Naive thymus-derived CD4-positive, alpha-beta T cell (primary cell): Measurements from ENCODE around the gene NT5DC4. TPM values are rescaled to one million over a fixed set of nuclear protein-coding genes. Genes with fewer than 3 reads are reported as not detected.

ENCODE experiments used
- ATAC-seq: fragments of 150-1000 bp; cut with Tn5 transposase; 2 replicates; pipeline ENCODE4 v1.10.0; 2021; ENCODE audit warnings: mild to moderate bottlenecking, moderate library complexity
- CTCF ChIA-PET: fragments of 350-600 bp; sonication (Branson Sonifier 250); formaldehyde crosslinking; loops from one replicate; lab custom pipeline; 2021; ENCODE audit warnings: antibody characterized with exemption; lab: Charles Lee
- POLR2A ChIA-PET: fragments of 350-600 bp; sonication (Branson Sonifier 250); formaldehyde crosslinking; loops from one replicate; lab custom pipeline; 2021; ENCODE audit warnings: antibody characterized with exemption, inconsistent platforms; lab: Charles Lee
- DNase-seq, 9 donors: peaks; one replicate each; pipeline versions ENCODE4 v3.0.0 to v3.0.0-alpha.2; 2020 to 2022; ENCODE audit warnings: mixed read lengths in 1 of 9
- H3K27ac ChIP-seq: one replicate; pipeline ENCODE4 v1.7.0; 2013; ENCODE audit warnings: mild to moderate bottlenecking, low read depth, low read length, moderate library complexity
- H3K27me3 ChIP-seq, 2 donors: one replicate each; pipeline ENCODE4 v1.7.0; 2013; ENCODE audit warnings: low read length in 2 of 2, mild to moderate bottlenecking in 2 of 2, moderate library complexity in 2 of 2; ENCODE audit not compliant: control insufficient read depth in 2 of 2, insufficient read depth in 2 of 2
- H3K36me3 ChIP-seq, 3 experiments: 1 replicate in 2 of 3; 2 replicates in 1 of 3; pipeline ENCODE4 v1.7.0; 2013; ENCODE audit warnings: low read length in 3 of 3, mild to moderate bottlenecking in 3 of 3, moderate library complexity in 1 of 3; ENCODE audit not compliant: insufficient read depth in 3 of 3, control insufficient read depth in 2 of 3
- H3K4me1 ChIP-seq, 2 donors: one replicate each; pipeline ENCODE4 v1.7.0; 2013; ENCODE audit warnings: low read length in 2 of 2, mild to moderate bottlenecking in 2 of 2, moderate library complexity in 1 of 2; ENCODE audit not compliant: control insufficient read depth in 2 of 2, insufficient read depth in 2 of 2
- H3K4me3 ChIP-seq: 2 replicates; pipeline ENCODE4 v1.7.0; 2013; ENCODE audit warnings: mild to moderate bottlenecking, low read length
- H3K9me3 ChIP-seq, 3 experiments: 1 replicate in 2 of 3; 2 replicates in 1 of 3; pipeline ENCODE4 v1.7.0; 2013; ENCODE audit warnings: low read length in 3 of 3; ENCODE audit not compliant: control insufficient read depth in 2 of 3
- H3K27ac Mint-ChIP-seq, 9 donors: one replicate each; pipeline ENCODE4 v1.8.0; 2020 to 2022; ENCODE audit warnings: mixed read lengths in 9 of 9, mild to moderate bottlenecking in 8 of 9, moderate library complexity in 5 of 9, inconsistent platforms in 2 of 9
- H3K27me3 Mint-ChIP-seq, 5 donors: one replicate each; pipeline ENCODE4 v1.8.0; 2021 to 2022; ENCODE audit warnings: mixed read lengths in 5 of 5, mild to moderate bottlenecking in 1 of 5
- H3K36me3 Mint-ChIP-seq, 5 donors: one replicate each; pipeline ENCODE4 v1.8.0; 2020 to 2022; ENCODE audit warnings: mixed read lengths in 5 of 5, mild to moderate bottlenecking in 3 of 5, inconsistent platforms in 1 of 5
- H3K4me1 Mint-ChIP-seq, 7 donors: one replicate each; pipeline ENCODE4 v1.8.0; 2020 to 2022; ENCODE audit warnings: mixed read lengths in 7 of 7, mild to moderate bottlenecking in 3 of 7, inconsistent platforms in 1 of 7
- H3K4me3 Mint-ChIP-seq, 10 donors: one replicate each; pipeline ENCODE4 v1.8.0; 2020 to 2022; ENCODE audit warnings: mild to moderate bottlenecking in 10 of 10, mixed read lengths in 10 of 10, moderate library complexity in 6 of 10, inconsistent platforms in 2 of 10
- H3K9me3 Mint-ChIP-seq, 11 donors: one replicate each; pipeline ENCODE4 v1.8.0; 2020 to 2022; ENCODE audit warnings: mixed read lengths in 11 of 11, mild to moderate bottlenecking in 4 of 11, inconsistent platforms in 1 of 11, moderate library complexity in 1 of 11
- intact Hi-C, 2 donors: fragments of 100-400 bp; cut with micrococcal nuclease; formaldehyde crosslinking; loops; one replicate each; pipeline ENCODE4 v1.15.1; 2023
- polyA plus RNA-seq, 2 donors: library from polyadenylated mRNA; unstranded; fragments of 300-500 nt; fragmentation: Illumina TruSeq; gene quantifications; one replicate each; pipeline ENCODE4 v1.2.3, GENCODE V29; 2021
- total RNA-seq, 6 experiments: library from RNA in 5 of 6; stranded (reverse) in 5 of 6; gene quantifications; 1 replicate in 5 of 6; 2 replicates in 1 of 6; pipeline ENCODE4 v1.2.3 and lab custom pipeline; 2021 to 2026

The NT5DC4 gene
- total and polyA plus RNA-seq, 7 experiments from 2014 or later: 0.56 TPM; not detected in 6

DNA sequence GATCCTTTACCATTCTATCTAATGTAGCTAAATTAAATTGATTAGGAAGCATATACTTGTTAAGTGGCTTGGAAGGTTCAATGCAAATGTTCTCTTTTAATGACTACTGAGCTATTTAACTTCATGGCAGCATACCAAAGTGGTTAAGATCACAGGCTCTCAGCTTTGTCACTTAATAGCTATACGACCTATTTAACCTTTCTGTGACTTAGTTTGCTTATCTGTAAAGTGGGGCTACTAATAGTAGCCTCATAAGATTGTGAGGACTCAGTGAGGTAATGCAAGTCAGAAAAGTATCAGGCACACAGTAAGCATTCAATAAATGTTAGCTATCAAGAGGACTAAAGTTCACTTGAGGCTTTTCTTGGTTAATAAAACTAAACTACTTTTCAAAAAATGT, 39.3 kb downstream of the NT5DC4 start:
- Histone ChIP-seq H3K9me3 (no peaks in the 10 kb centered on the region), H3K4me1 (peaks cover 10 to 14% of the 10 kb centered on the region in 2 donors), H3K4me3 (no peak overlapping the region), H3K36me3 (no peaks in the 10 kb centered on the region), H3K27ac (no peak overlapping the region), H3K27me3 (no peaks in the 10 kb centered on the region)
- Mint-ChIP-seq H3K9me3 (no peaks in the 10 kb centered on the region), H3K4me3 (no peak overlapping the region), H3K27ac (no peak overlapping the region), H3K27me3 (no peaks in the 10 kb centered on the region), H3K4me1 (peaks cover 8 to 62% (median 16%) of the 10 kb centered on the region in 7 donors), H3K36me3 (peaks cover 0 to 42% (median 0%) of the 10 kb centered on the region in 5 donors)
- DNase-seq (no peak), ATAC-seq (no peak)
- ChIA-PET POLR2A (interaction anchor here (1.0 kb wide), 1 partner anchor 11 kb away, joined by 4 read pairs; no protein-coding TSS in a partner anchor), CTCF (no interaction called here)
- intact Hi-C loops: loop anchor here (5.0 to 10.0 kb wide), 4 partner anchors 415 to 1638 kb away; partner anchors contain the start of genes BCL2L11 (in 1 of the 2), PSD4 (in 1 of the 2) and ZC3H8 (in 1 of the 2)

DNA sequence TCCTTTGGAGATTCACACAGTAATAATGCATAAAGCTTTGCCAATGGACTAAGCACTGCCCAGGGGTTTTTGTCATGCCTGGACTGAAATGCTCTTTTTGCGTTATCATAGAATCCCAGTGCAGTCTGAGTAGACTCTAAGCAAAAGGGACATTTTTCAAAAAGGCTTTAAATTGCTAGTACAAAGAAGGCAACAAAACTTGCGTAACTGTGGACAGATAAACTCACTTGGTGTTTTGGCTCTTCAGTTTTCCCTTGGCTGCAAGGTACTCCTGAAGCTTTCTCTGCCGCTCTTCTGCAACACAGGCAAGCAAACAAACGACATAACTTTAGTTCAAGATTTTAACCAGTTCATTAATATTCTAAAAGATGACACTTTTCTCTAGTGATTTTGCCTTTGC, 41.5 kb downstream of the NT5DC4 start:
- no peaks in the 10 kb centered on the region for H3K36me3 ChIP-seq
- no peak overlapping the region for H3K4me3 ChIP-seq
- no peak overlapping the region for H3K27ac Mint-ChIP-seq
- H3K27me3 Mint-ChIP-seq: no peaks in the 10 kb centered on the region
- peaks cover 15 to 59% (median 24%) of the 10 kb centered on the region in 7 donors for H3K4me1 Mint-ChIP-seq
- no peak overlapping the region for H3K27ac ChIP-seq
- H3K27me3 ChIP-seq: no peaks in the 10 kb centered on the region
- H3K4me3 Mint-ChIP-seq: peak overlapping the region in 1 of 10 donors; percentile 90
- intact Hi-C loops: loop anchor here (5.0 to 10.0 kb wide), 4 partner anchors 413 to 1640 kb away; partner anchors contain the start of genes BCL2L11 (in 1 of the 2), PSD4 (in 1 of the 2) and ZC3H8 (in 1 of the 2)
- peaks cover 0 to 29% (median 0%) of the 10 kb centered on the region in 5 donors for H3K36me3 Mint-ChIP-seq
- DNase-seq: no peak
- CTCF ChIA-PET: interaction anchor here (1.1 kb wide), 1 partner anchor 13 kb away, joined by 3 read pairs; no protein-coding TSS in a partner anchor
- POLR2A ChIA-PET: no interaction called here
- peaks cover 0 to 2% (median 0%) of the 10 kb centered on the region in 11 donors for H3K9me3 Mint-ChIP-seq
- peaks cover 12 to 14% of the 10 kb centered on the region in 2 donors for H3K4me1 ChIP-seq
- no peaks in the 10 kb centered on the region for H3K9me3 ChIP-seq
- ATAC-seq: no peak

DNA sequence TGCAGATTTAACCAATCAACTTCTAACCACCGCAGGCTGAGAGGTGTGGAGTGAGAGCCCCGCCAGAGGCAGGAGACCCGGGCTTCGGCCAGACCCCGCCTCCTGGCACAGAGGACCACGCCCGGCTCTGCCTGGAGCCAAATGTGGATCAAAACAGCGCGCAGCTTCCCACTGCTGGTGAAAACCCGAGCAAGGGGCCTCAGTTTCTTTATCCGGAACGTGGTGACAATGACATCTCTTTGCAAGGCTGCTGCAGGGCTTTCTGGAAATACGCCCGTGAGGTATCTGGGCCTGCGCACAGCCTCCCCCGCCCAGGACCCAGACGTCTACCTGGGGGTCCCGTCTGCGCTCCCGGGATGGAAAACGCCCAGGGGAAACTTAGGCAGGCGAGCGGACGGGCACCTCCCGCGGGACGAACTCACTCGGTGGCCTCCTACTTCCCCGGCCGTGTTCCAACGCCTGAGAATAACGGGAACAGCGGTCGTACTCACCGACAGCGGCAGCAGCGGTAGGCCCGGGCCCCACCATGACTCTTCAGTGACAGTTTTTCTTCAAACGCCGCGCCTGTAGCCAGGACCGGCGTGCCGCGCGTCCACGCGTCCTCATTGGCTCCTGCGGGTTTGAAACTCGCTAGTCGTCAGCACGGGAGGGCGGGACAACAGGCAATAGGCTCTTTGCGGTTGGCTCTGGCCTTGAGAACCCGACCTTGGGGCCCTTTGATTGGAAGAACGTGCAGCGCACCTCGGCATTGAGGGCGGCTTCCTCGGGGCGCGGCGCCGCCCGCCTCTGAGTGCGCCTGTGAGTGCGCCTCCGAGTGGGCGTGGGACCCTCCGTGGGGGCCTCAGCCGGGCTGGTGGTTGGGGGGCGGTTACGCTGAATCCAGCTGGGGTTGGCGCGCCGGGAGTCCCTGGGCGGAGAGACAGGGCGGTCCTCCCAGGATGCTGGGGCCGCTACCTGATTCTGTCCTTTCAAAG, 43.5 kb downstream of the NT5DC4 start, which contains the start of gene CKAP2L:
Gene CKAP2L, minus strand, starts transcription at position 539 of the 974 bp plus-strand sequence. Its CDS starts 11 bp downstream, at position 528.
- Mint-ChIP-seq H3K4me1 (peaks cover 15 to 61% (median 30%) of the 10 kb centered on the region in 7 donors), H3K27ac (peak within 1 kb of the TSS; percentile 29 to 95 (median 71)), H3K9me3 (peaks cover 0 to 10% (median 0%) of the 10 kb centered on the region in 11 donors), H3K36me3 (peaks cover 0 to 24% (median 0%) of the 10 kb centered on the region in 5 donors), H3K4me3 (peak within 1 kb of the TSS; percentile 90 to 97 (median 92)), H3K27me3 (no peaks in the 10 kb centered on the region)
- peaks cover 12 to 16% of the 10 kb centered on the region in 2 donors for H3K4me1 ChIP-seq
- CTCF ChIA-PET: no interaction called here
- no peaks in the 10 kb centered on the region for H3K36me3 ChIP-seq
- H3K27ac ChIP-seq: peak within 1 kb of the TSS; percentile 65
- DNase-seq: peak; percentile 85 to 97 (median 94)
- no peaks in the 10 kb centered on the region for H3K9me3 ChIP-seq
- intact Hi-C loops: loop anchor here (1.0 to 10.0 kb wide), 9 partner anchors 15 to 1642 kb away; partner anchors contain the start of genes BCL2L11 (in 1 of the 2), CHCHD5 (in 1 of the 2), POLR1B (in 1 of the 2) and PSD4 (in 1 of the 2)
- POLR2A ChIA-PET: interaction anchor here (1.0 kb wide), 1 partner anchor 205 kb away, joined by 3 read pairs; no protein-coding TSS in a partner anchor
- ATAC-seq: peak; percentile 99
- no peaks in the 10 kb centered on the region for H3K27me3 ChIP-seq
- H3K4me3 ChIP-seq: peak within 1 kb of the TSS; percentile 82

DNA sequence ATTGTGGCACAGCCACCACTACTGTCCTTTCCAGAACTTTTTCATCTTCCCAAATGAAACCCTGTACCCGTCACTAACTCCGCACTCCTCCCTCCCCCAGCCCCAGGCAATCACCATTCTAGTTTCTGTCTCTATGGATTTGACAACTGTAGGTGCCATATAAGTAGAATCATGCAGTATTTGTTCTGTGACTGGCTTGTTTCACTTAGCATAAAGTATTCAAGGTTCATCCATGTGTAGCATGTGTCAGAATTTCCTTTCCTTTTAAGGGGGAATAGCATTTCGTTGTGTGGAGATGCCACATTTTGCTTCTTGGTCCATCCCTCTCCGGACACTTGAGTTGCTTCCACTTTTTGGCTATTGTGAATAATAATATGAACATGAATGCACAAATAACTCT, 44.4 kb downstream of the NT5DC4 start:
- Mint-ChIP-seq H3K27ac (peak overlapping the region in 8 of 9 donors; percentile 29 to 95 (median 69)), H3K27me3 (no peaks in the 10 kb centered on the region), H3K4me3 (peak overlapping the region; percentile 90 to 97 (median 92)), H3K9me3 (peaks cover 0 to 10% (median 0%) of the 10 kb centered on the region in 11 donors), H3K36me3 (peaks cover 0 to 22% (median 0%) of the 10 kb centered on the region in 5 donors), H3K4me1 (peaks cover 15 to 59% (median 30%) of the 10 kb centered on the region in 7 donors)
- ChIA-PET POLR2A (interaction anchor here (1.0 kb wide), 1 partner anchor 204 kb away, joined by 3 read pairs; no protein-coding TSS in a partner anchor), CTCF (no interaction called here)
- intact Hi-C loops: loop anchor here (10.0 kb wide), 3 partner anchors 410 to 580 kb away; partner anchors contain the start of genes PSD4 (in 1 of the 2) and ZC3H8 (in 1 of the 2)
- no peaks in the 10 kb centered on the region for H3K27me3 ChIP-seq
- ATAC-seq (no peak), DNase-seq (no peak)
- peak overlapping the region; percentile 65 for H3K27ac ChIP-seq
- H3K4me3 ChIP-seq: peak overlapping the region; percentile 82
- H3K9me3 ChIP-seq: no peaks in the 10 kb centered on the region
- peaks cover 12 to 16% of the 10 kb centered on the region in 2 donors for H3K4me1 ChIP-seq
- H3K36me3 ChIP-seq: no peaks in the 10 kb centered on the region

DNA sequence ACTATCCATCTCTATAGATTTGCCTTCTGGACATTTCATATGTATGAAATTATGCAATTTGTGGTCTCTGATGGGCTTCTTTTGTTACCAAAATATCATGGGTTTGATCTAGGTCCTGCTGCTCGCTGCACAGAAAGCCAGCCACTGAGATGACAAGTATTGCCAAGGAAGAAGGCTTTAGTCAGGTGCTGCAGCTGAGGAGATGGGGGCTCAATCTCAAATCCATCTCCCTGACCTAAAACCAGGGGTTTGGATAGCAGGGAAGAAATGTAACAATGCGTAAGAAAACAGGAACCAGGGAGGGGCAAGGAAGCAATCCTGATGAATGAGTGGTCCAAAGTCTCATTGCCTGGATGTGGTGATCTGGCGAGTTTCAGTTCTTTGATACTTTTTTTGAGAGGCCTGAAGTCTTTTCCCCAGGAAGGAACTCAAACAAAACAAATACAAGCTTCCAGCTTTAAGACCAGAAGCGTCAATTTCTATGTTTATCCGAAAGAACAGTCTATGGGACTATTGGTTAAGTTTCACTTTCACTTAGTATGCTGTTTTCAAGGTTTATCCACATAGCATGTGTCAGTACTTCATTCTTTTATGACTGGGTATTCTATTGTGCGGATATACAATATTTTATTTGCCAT, 47.0 kb downstream of the NT5DC4 start:
- Mint-ChIP-seq H3K27ac (peak overlapping the region in 6 of 9 donors; percentile 12 to 67 (median 50)), H3K27me3 (peaks cover 0 to 5% (median 0%) of the 10 kb centered on the region in 5 donors), H3K36me3 (peaks cover 0 to 16% (median 0%) of the 10 kb centered on the region in 5 donors), H3K9me3 (peaks cover 0 to 10% (median 0%) of the 10 kb centered on the region in 11 donors), H3K4me1 (peaks cover 15 to 46% (median 30%) of the 10 kb centered on the region in 7 donors), H3K4me3 (peak overlapping the region in 9 of 10 donors; percentile 38 to 74 (median 58))
- Histone ChIP-seq H3K27me3 (no peaks in the 10 kb centered on the region), H3K36me3 (no peaks in the 10 kb centered on the region), H3K9me3 (no peaks in the 10 kb centered on the region), H3K4me3 (peak overlapping the region; percentile 32), H3K27ac (no peak overlapping the region), H3K4me1 (peaks cover 12 to 16% of the 10 kb centered on the region in 2 donors)
- ChIA-PET CTCF (no interaction called here), POLR2A (no interaction called here)
- intact Hi-C loops: loop anchor here (10.0 kb wide), 3 partner anchors 407 to 583 kb away; partner anchors contain the start of genes PSD4 (in 1 of the 2) and ZC3H8 (in 1 of the 2)
- ATAC-seq (no peak), DNase-seq (no peak)
